HepG2 (cell line): ENCODE results near the gene SNX2. TPM values are rescaled to one million over a fixed set of nuclear protein-coding genes. Genes with fewer than 3 reads are reported as not detected.

ENCODE experiments used
- ATAC-seq: fragments of 200-7000 bp; cut with Tn5 transposase; 3 replicates; pipeline ENCODE4 v1.9.1; 2020; ENCODE audit warnings: mild to moderate bottlenecking, moderate library complexity
- BruUV-seq: library from RNA; stranded (reverse); fragments of 400-500 nt; replicated peaks from 2 replicates; lab custom pipeline; 2021; lab: Mats Ljungman, UMichigan
- CTCF ChIA-PET: fragments of 300-600 bp; formaldehyde crosslinking; extraction: SDS; loops from one replicate; lab custom pipeline; 2021; ENCODE audit warnings: low total read pairs, inconsistent platforms, low intra/inter-chr PET ratio; lab: Yijun Ruan, JAX
- POLR2A ChIA-PET: fragments of 350-600 bp; sonication (Branson Sonifier 250); formaldehyde crosslinking; loops from one replicate; lab custom pipeline; 2020; ENCODE audit warnings: antibody characterized with exemption, inconsistent platforms; lab: Yijun Ruan, JAX
- DNase-seq: peaks from one replicate; pipeline ENCODE4 v3.0.0-alpha.2; 2015; ENCODE audit warnings: low spot score
- FAIRE-seq: peaks from 3 replicates; lab custom pipeline; 2011; peaks lifted over from hg19 to GRCh38; lab: Jason Lieb, UNC
- H2AFZ ChIP-seq: one replicate; pipeline ENCODE4 v1.6.1; 2011; ENCODE audit warnings: low read length, inconsistent platforms
- H3K27ac ChIP-seq: fragments of 300-600 bp; 3 replicates; pipeline ENCODE4 v1.8.0; 2011; ENCODE audit warnings: mixed run types, mild to moderate bottlenecking, mixed read lengths, low read length, inconsistent platforms; ENCODE audit not compliant: insufficient read depth; ENCODE audit errors: extremely low read length
- H3K27me3 ChIP-seq, 2 experiments: fragments of 200-600 bp in 1 of 2; 2 replicates in 1 of 2; 3 replicates in 1 of 2; pipeline versions ENCODE4 v1.6.0 to v1.8.0; 2011; ENCODE audit warnings: low read length in 2 of 2, mild to moderate bottlenecking in 2 of 2, moderate library complexity in 2 of 2, inconsistent platforms in 1 of 2; ENCODE audit not compliant: insufficient read depth in 2 of 2, control insufficient read depth in 1 of 2
- H3K36me3 ChIP-seq, 2 experiments: fragments of 200-600 bp in 1 of 2; replicated peaks in 1 of 2; 2 replicates in 1 of 2; 3 replicates in 1 of 2; pipeline versions ENCODE4 v1.5.1 to v1.8.0; 2011; ENCODE audit warnings: low read length in 2 of 2, inconsistent platforms in 1 of 2; ENCODE audit not compliant: insufficient read depth in 2 of 2, control insufficient read depth in 1 of 2
- H3K4me1 ChIP-seq: 2 replicates; pipeline ENCODE4 v1.5.1; 2012; ENCODE audit warnings: low read length, inconsistent platforms; ENCODE audit not compliant: insufficient read depth
- H3K4me2 ChIP-seq: 2 replicates; pipeline ENCODE4 v1.6.0; 2011; ENCODE audit warnings: low read depth, low read length, inconsistent platforms
- H3K4me3 ChIP-seq, 3 experiments: fragments of 200-600 bp in 1 of 3; sonication (generic), shearing (Covaris generic) in 1 of 3; replicated peaks in 1 of 3; 2 replicates each; pipeline ENCODE4 v1.5.1; 2011 to 2016; ENCODE audit warnings: low read length in 3 of 3, inconsistent platforms in 2 of 3, low read depth in 2 of 3, mild to moderate bottlenecking in 2 of 3, control low read depth in 1 of 3, mixed read lengths in 1 of 3; ENCODE audit not compliant: insufficient read depth in 1 of 3
- H3K79me2 ChIP-seq: one replicate; pipeline ENCODE4 v1.6.1; 2011; ENCODE audit warnings: low read length, inconsistent platforms; ENCODE audit not compliant: insufficient read depth
- H3K9ac ChIP-seq: 2 replicates; pipeline ENCODE4 v1.6.0; 2011; ENCODE audit warnings: mild to moderate bottlenecking, low read depth, low read length, inconsistent platforms; ENCODE audit not compliant: insufficient read depth
- H3K9me3 ChIP-seq: 2 replicates; pipeline ENCODE4 v1.5.1; 2012; ENCODE audit warnings: mild to moderate bottlenecking, low read length
- H4K20me1 ChIP-seq: 2 replicates; pipeline ENCODE4 v1.6.0; 2011; ENCODE audit warnings: inconsistent platforms, mild to moderate bottlenecking, low read length, moderate library complexity; ENCODE audit not compliant: insufficient read depth
- FOXA1 ChIP-seq, 2 experiments: fragments of 450-650 bp in 1 of 2; sonication (generic) in 1 of 2; formaldehyde crosslinking in 1 of 2; IDR thresholded peaks; 2 replicates each; pipeline versions ENCODE4 v1.4.0 to v1.6.1; 2016 to 2020; ENCODE audit warnings: missing genetic modification reagents in 1 of 2
- GATA4 ChIP-seq: sonication (generic); IDR thresholded peaks from 2 replicates; pipeline ENCODE4 v1.6.1; 2016; ENCODE audit warnings: antibody characterized with exemption, low read depth, borderline replicate concordance
- GLMP ChIP-seq: sonication (generic); formaldehyde crosslinking; IDR thresholded peaks from 2 replicates; pipeline ENCODE4 v1.9.0; 2021; ENCODE audit warnings: missing genetic modification reagents, mild to moderate bottlenecking, borderline replicate concordance
- KDM5B ChIP-seq: sonication (generic); formaldehyde crosslinking; IDR thresholded peaks from 2 replicates; pipeline ENCODE4 v1.4.0; 2020; ENCODE audit warnings: missing genetic modification reagents, mild to moderate bottlenecking, borderline replicate concordance
- MLLT10 ChIP-seq: sonication (generic); formaldehyde crosslinking; IDR thresholded peaks from 2 replicates; pipeline ENCODE4 v1.4.0; 2020; ENCODE audit warnings: missing genetic modification reagents
- RARG ChIP-seq: sonication (generic); formaldehyde crosslinking; IDR thresholded peaks from 2 replicates; pipeline ENCODE4 v1.4.0; 2020; ENCODE audit warnings: low read depth, mild to moderate bottlenecking, missing genetic modification reagents
- RNF219 ChIP-seq: sonication (generic); formaldehyde crosslinking; IDR thresholded peaks from 2 replicates; pipeline ENCODE4 v1.5.0; 2020; ENCODE audit warnings: mild to moderate bottlenecking, missing genetic modification reagents
- SALL2 ChIP-seq: sonication (generic); formaldehyde crosslinking; IDR thresholded peaks from 2 replicates; pipeline ENCODE4 v1.8.1; 2023; ENCODE audit warnings: mild to moderate bottlenecking, missing genetic modification reagents, inconsistent platforms
- TEF ChIP-seq: sonication (generic); formaldehyde crosslinking; IDR thresholded peaks from 2 replicates; pipeline ENCODE4 v1.5.0; 2020; ENCODE audit warnings: missing genetic modification reagents
- ZNF260 ChIP-seq: sonication (generic); formaldehyde crosslinking; IDR thresholded peaks from 2 replicates; pipeline ENCODE4 v1.4.0; 2020; ENCODE audit warnings: missing genetic modification reagents, low read depth, mild to moderate bottlenecking, borderline replicate concordance
- ZNF572 ChIP-seq: sonication (generic); formaldehyde crosslinking; IDR thresholded peaks from 2 replicates; pipeline ENCODE4 v1.5.1; 2020; ENCODE audit warnings: mild to moderate bottlenecking, missing genetic modification reagents
- WGBS: methylation state at CpG from one replicate; pipeline ENCODE4 v1.1.6; 2017; ENCODE audit warnings: low lambda C conversion rate; 5-methylcytosine and 5-hydroxymethylcytosine counted together
- in situ Hi-C: cut with HindIII; loops from 2 replicates; pipeline ENCODE4 v1.10.0; 2017; ENCODE audit warnings: low pct_unique_long_range_greater_than_20kb; ENCODE audit not compliant: extremely low pct_ligation_motif_present
- intact Hi-C: fragments of 100-400 bp; cut with micrococcal nuclease; formaldehyde crosslinking; loops from one replicate; pipeline ENCODE4 v1.10.0; 2022; ENCODE audit not compliant: unreplicated experiment
- polyA plus RNA-seq, 8 experiments: library from polyadenylated mRNA; depleted of rRNA in 3 of 8; stranded (reverse) in 7 of 8; unstranded in 1 of 8; fragments of >200 nt; fragmentation: Illumina TruSeq in 4 of 8; extraction: Trizol in 4 of 8; gene quantifications; 2 replicates each; pipeline versions ENCODE4 v1.2.1 to v1.2.3, GENCODE V29; 2011 to 2016; ENCODE audit warnings: low read depth in 4 of 8, missing spikeins in 1 of 8, mixed read lengths in 1 of 8; ENCODE audit not compliant: insufficient read depth in 1 of 8
- total RNA-seq, 5 experiments: library from RNA; depleted of rRNA; stranded (reverse); fragments of >200 nt; fragmentation: Illumina TruSeq; extraction: Trizol; gene quantifications; 2 replicates each; pipeline ENCODE4 v1.2.3, GENCODE V29; 2016; ENCODE audit warnings: low read depth in 1 of 5

Gene SNX2
- total and polyA plus RNA-seq, 2 of the 13 experiments (the other 11 are each of a cell fraction or from before 2014, with no cell fraction given), result 26.4 to 78.8 TPM

GRCh38 chr5:122730037-122730436 lies 44.8 kb upstream of the SNX2 start:
- in situ Hi-C loops, result no loop called here
- ATAC-seq (no peak), DNase-seq (no peak), FAIRE-seq (no peak)
- Histone ChIP-seq H3K79me2 (no peaks in the 10 kb centered on the region), H3K9ac (no peak overlapping the region), H3K4me1 (no peaks in the 10 kb centered on the region), H3K27ac (no peak overlapping the region), H3K36me3 (no peaks in the 10 kb centered on the region), H3K4me2 (no peak overlapping the region), H3K27me3 (no peaks in the 10 kb centered on the region; a peak in 1 of 5 replicates), H2AFZ (no peak overlapping the region), H3K4me3 (no peak overlapping the region), H4K20me1 (no peaks in the 10 kb centered on the region), H3K9me3 (no peaks in the 10 kb centered on the region)
- ChIA-PET CTCF (no interaction called here), POLR2A (no interaction called here)
- TF ChIP-seq ZNF572, result no peak
- no peak for TF ChIP-seq TEF (CRISPR knock-in tag)
- TF ChIP-seq GLMP (CRISPR knock-in tag), result no peak
- TF ChIP-seq FOXA1 (IDR thresholded peaks at IDR 0.05), result no peak
- TF ChIP-seq FOXA1 (CRISPR knock-in tag; IDR thresholded peaks at IDR 0.05), result no peak
- no peak for TF ChIP-seq RNF219 (CRISPR knock-in tag)
- no peak for TF ChIP-seq GATA4
- no peak for TF ChIP-seq SALL2
- no peak for TF ChIP-seq ZNF260 (CRISPR knock-in tag)
- no peak for TF ChIP-seq MLLT10 (CRISPR knock-in tag)
- no peak for TF ChIP-seq RARG (CRISPR knock-in tag)
- TF ChIP-seq KDM5B (CRISPR knock-in tag), result no peak
- 0% methylated on average over 1 of the region's 1 CpG for WGBS
- no TSS peak for BruUV-seq
- intact Hi-C loops, result no loop called here
